Fibroblast of upper back skin (primary cell): ENCODE data around the gene ZFPM1.
"Not testable (repeated sequence)": the region's sequence is repeated elsewhere in the genome, so short reads cannot be mapped to it uniquely, and the experiment has no call there.

Experiments
- DNase-seq: peaks from one replicate; pipeline ENCODE4 v3.0.0-alpha.2; 2013

ZFPM1 gene

DNA sequence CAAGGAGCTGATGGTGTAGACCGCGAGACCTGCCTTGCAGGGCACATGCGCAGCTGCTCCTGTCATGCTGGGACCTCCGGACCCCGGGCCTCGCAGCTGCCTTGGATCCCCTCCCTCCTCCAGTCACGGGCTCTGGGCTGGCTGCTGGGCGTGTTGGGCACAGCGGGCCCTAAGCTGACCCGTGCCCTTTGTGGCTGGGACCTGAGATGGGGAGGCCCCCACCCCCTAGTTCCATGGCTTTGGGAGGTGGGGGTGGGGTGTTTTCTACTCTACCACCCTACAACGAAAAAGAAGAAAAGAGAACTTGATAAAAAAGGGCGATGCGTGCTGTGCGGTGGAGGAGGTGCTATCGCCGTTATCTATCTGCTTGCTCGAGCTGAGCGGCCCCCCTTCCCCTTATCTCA is 14.5 kb downstream of the ZFPM1 start:
- no peak for DNase-seq

GRCh38 chr16:88468275-88469129 is 15.4 kb downstream of the ZFPM1 start:
- peak; percentile 29 for DNase-seq

GRCh38 chr16:88469615-88470395 is 16.7 kb downstream of the ZFPM1 start:
- no peak for DNase-seq

GRCh38 chr16:88470396-88470680 is 17.3 kb downstream of the ZFPM1 start:
- not testable (repeated sequence) for DNase-seq

DNA sequence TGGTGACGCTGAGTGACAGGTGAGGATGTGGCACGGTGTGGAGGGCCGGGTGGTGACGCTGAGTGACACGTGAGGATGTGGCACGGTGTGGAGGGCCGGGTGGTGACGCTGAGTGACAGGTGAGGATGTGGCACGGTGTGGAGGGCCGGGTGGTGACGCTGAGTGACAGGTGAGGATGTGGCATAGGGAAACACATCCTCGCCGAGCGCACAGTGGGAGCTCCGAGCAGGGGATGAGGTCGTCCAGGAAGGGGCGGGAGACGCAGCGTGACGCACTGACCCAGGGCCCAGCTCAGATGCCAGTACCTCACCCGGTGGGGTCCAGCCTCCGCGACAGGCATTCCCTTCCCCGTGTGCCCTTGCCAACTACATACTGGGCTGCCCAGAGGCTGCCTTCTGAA is 17.6 kb downstream of the ZFPM1 start:
- DNase-seq = not testable (repeated sequence)

DNA sequence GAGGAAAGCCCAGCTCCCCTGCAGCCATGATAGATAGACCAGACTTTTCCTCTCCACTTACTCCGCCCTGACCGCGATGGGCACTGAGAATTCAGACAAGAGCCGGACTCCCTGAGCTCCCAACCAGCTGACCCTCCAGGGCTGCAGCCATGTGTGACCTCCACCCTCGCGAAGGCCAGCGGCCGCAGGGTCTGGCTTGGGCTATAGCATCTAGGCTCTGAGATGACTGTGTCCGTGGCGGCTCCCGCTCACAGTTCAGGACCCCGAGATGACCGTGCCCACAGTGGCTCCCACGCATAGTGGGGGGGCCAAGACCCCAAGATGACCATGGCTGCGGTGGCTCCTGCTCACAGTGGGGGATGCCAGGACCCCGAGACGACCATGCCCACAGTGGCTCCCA is 18.0 kb downstream of the ZFPM1 start:
- no peak for DNase-seq

DNA sequence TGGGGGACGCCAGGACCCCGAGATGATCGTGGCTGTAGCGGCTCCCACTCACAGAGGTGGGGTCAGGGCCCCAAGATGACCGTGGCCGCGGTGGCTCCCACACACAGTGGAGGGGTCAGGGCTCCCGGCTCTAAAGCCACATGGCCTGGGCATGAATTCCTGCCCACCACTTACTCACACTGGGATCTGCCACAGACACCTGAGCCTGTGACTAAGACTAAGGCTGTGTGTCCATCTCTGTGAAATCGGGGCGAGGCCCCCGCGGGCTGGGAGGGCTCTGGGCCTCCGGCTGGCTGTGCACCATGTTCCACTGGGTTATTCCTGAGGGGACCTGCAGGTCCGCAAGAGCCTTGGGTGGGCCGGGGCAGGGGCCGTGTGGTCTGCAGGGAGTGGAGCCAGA is 18.5 kb downstream of the ZFPM1 start:
- DNase-seq = no peak

DNA sequence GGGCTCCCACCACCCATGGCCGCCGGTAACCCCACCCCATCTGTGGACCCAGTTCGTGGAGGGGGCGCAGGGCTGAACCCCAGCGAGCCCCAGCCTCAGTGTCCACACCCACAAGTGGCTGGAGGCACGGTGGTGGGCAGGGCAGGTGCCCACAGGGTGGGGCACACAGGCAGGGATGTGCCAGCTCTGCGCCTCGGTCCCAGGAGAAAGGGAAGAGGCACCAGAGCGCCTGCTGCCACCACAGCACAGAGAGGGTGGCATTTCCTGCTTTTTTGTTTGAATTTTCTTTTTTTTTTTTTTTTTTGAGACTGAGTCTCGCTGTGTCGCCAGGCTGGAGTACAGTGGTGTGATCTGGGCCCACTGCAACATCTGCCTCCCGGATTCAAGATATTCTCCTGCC is 19.0 kb downstream of the ZFPM1 start:
- no peak for DNase-seq

DNA sequence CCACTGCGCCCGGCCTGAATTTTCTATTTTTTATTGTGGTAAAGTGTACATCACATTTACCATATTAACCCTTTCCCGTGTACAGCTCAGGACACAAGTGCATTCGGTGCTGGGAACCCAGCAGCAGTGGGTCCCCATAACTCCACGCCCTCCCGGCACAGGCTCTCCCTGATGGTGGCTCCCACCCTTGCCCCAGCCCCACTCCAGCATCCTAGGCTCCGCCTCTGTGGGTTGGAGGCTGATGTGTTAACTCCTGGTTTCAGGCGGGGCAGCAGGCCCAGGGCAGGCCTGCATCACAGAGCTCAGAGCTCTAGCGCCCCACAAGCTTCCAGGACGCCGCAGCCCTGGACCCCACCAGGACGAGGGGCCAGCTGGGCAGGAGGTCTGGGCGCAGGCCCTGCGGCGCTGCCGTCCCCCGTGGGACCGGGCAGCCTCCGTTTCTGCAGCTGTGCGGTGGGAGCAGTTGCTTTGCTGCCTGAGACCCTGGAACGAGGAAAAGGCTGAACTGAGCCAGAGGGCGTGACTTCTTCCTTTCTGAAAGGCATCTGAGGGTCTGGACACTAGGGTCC is 19.6 kb downstream of the ZFPM1 start:
- no peak for DNase-seq

DNA sequence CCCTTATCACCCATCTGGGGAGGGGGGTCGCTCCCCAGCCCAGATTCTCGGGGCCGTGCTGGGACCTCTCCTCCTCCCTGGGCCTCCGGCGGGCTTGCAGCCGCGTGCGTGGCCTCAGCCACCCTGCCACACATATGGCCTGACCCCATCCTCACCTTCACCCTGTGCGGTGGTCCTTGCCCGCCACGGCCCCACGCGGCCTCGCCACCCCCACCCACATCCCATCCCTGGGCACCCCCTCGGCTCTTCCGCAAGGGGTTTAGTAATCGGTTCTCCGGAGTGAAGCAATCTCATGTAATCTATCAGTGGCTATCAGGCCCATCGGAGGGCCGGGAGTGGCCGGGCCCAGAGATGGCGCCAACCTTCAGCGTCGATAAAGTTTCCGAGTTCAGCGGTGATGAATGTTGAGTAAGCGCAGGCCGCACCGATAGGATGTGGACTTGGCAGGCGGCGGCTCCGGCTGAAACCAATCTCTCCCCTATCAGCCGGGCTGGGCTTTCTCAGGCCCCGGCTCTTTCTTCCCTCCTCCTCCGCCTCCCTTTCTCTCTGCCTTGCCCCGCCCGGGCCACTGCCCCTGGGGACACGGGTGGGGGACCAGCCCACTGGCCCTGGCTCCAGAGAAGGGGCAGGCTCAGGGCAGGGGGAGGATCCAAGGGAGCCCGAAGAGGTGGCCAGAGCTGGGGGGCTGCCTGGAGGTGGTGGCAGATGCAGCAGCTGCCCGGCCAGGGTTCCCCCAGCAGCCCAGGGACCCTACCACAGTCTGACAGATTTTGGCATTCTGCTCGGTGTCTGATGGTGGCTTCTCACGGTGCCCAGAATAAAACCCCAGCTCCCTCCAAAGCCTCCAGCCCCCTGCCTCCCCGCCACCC is 20.8 kb downstream of the ZFPM1 start:
- no peak for DNase-seq

GRCh38 chr16:88475037-88475436 is 22.0 kb downstream of the ZFPM1 start:
- no peak for DNase-seq

GRCh38 chr16:88476203-88476602 is 23.1 kb downstream of the ZFPM1 start:
- no peak for DNase-seq

DNA sequence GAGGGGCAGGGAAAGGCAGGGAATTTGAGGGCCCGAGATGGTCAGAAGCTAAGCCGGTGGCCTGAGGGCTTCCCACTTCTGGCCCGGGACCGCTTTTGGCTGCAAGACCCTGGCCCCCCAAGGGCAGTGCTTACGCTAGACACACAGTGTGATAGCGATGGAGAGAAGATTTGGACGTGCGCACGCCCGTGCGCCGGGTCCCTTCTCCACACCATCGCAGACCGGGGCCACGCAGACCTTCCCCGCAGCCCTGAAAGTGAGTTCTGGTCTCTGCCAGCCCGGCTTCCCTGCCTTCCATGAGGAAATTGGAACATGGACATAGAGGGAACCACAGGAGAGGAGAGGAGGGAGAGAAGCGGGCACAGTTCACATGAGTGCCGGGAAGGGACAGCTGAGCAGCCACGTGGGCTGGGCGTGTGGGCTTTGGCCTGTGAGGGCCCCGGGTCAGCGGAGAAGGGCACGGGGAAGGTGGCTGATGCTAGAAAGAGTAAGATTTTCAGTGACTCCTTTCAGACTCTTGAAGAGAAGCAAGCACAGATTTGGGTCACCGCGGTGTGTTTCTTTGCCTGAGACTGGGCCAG is 23.8 kb downstream of the ZFPM1 start:
- DNase-seq = no peak

DNA sequence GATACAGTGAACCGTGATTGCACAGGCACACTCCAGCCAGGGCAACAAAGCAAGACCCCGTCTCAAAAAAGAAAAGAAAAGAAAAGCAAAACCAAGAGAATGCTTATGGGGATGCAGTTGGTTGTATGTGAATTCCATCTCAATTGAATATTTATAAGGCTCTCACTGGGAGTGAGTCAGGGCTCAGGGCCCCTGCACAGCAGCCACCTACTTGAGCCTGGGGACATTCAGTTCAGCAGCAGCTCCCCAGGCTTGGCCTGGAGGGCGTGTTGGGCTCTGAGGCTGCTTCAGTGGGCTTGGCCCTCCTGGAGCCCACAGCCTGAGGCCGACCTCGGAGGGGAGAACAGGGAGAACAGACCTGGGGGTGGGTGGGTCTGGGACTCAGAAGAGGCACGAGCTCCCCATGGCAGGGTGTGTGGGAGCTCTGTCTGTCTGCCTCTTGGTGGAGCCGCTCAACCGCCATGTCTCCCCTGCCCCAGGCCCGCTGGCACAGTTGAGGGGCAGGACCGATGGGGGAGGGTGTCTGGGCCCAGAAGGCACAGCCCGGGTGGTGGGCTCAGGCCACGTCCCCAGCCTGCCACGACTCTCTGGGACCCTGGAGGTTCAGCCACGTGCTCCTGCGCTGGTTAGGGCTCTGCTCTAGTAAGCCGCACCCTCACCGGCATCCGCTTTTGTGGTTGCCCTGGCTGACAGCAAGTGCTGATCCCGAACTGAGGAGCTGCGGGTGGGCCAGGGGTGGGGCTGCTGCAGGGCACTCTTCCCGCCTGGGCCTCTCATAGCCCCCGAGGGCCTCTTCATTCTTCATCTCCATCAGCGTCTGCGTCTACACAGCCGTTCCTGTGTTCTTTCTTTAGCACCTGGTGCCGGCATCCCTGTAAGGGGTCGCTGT is 24.8 kb downstream of the ZFPM1 start:
- no peak for DNase-seq

- DNase-seq = no peak
Measured at GRCh38 chr16:88478889-88479792, 26.1 kb downstream of the ZFPM1 start.

- no peak for DNase-seq
Measured at GRCh38 chr16:88479793-88480760, 27.0 kb downstream of the ZFPM1 start.

DNA sequence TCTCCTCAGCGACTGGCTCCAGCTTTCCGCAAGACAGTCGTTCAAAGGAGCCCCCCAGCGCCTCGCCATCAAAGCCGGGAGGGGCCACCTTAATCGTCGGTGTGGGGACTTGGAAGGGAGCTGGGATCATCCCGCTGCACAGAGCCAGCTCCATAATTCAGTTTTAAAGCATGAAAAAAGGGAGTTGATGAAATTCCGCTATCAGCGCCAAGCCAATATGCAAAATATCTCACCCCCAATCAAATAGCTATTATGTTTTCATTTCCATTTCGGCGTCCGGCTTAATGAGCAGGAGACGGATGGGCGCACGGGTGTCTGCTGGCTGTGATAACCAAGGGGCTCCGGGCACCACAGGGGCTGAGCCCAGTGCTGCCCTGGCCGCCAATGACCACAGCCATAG is 27.7 kb downstream of the ZFPM1 start:
- no peak for DNase-seq

DNA sequence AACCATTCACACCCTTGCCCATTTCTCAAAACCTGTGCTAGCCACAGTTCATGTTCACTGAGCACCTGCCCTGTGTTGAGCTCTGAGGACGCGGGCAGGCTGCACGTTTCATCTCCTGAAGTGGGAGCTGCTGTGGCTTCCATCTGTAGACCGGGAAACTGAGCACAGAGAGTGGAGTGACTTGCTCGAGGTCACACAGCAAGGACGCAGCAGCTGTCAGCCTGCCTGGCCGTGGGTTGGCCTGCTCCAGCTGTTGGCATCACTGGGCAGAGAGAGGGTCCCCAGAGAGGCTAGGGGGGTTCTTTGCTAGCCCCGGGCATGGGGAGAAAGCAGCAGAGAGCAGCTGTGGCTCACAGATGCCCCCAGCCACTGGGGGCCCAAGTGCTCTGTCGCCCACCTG is 28.8 kb downstream of the ZFPM1 start:
- no peak for DNase-seq
